ENCODE measurements around the gene FRG1. TPM values are rescaled to one million over a fixed set of nuclear protein-coding genes. Genes with fewer than 3 reads are reported as not detected.
"Not testable (repeated sequence)": the region's sequence is repeated elsewhere in the genome, so short reads cannot be mapped to it uniquely, and the experiment has no call there.

Gene FRG1
- total RNA-seq, 1 experiment from 2014 or later: 27.3 TPM

- H4K20me1 ChIP-seq (ENCODE audit: insufficient read depth, low read depth, low read length): no peaks in the 10 kb centered on the region
- peak overlapping the region; percentile 66 for H3K4me2 ChIP-seq (ENCODE audit: low read depth, low read length, poor library complexity, severe bottlenecking)
- H3K27ac ChIP-seq (ENCODE audit: low read length): peak overlapping the region; percentile 42
- no peak overlapping the region for H2AFZ ChIP-seq (ENCODE audit: low read length)
- H3K9ac ChIP-seq (ENCODE audit: low read length): peak overlapping the region; percentile 73
- no peaks in the 10 kb centered on the region for H3K9me2 ChIP-seq (replicated peaks; ENCODE audit: insufficient read depth, low read length)
- peaks cover 5% of the 10 kb centered on the region for H3K4me1 ChIP-seq (ENCODE audit: low read length)
- H3K27me3 ChIP-seq (ENCODE audit: low read length): no peaks in the 10 kb centered on the region
- no peak for DNase-seq
- H3K9me3 ChIP-seq (ENCODE audit: low read length): no peaks in the 10 kb centered on the region
- H3K79me2 ChIP-seq (ENCODE audit: low read length): peaks cover 44% of the 10 kb centered on the region
- peak overlapping the region; percentile 71 for H3K4me3 ChIP-seq (ENCODE audit: low read length)
- H3K36me3 ChIP-seq (ENCODE audit: insufficient read depth, low read length): no peaks in the 10 kb centered on the region
Measured at GRCh38 chr4:189941005-189941450, 356 bp downstream of the FRG1 start.

- H3K9me3 ChIP-seq (ENCODE audit: low read length); H2AFZ ChIP-seq (ENCODE audit: low read length); H3K27ac ChIP-seq (ENCODE audit: low read length); H3K4me1 ChIP-seq (ENCODE audit: low read length); DNase-seq; H3K36me3 ChIP-seq (ENCODE audit: insufficient read depth, low read length); H3K9ac ChIP-seq (ENCODE audit: low read length); H3K9me2 ChIP-seq (replicated peaks; ENCODE audit: insufficient read depth, low read length); H4K20me1 ChIP-seq (ENCODE audit: insufficient read depth, low read depth, low read length); H3K27me3 ChIP-seq (ENCODE audit: low read length): not testable (repeated sequence)
- Histone ChIP-seq H3K4me2 (ENCODE audit: low read depth, low read length, poor library complexity, severe bottlenecking) (peak overlapping the region; percentile 66), H3K79me2 (ENCODE audit: low read length) (peaks cover 56% of the 10 kb centered on the region), H3K4me3 (ENCODE audit: low read length) (peak overlapping the region; percentile 71)
Measured at GRCh38 chr4:189942412-189942811, 1.7 kb downstream of the FRG1 start.

GRCh38 chr4:189944077-189944476 lies 3.4 kb downstream of the FRG1 start:
- H3K36me3 ChIP-seq (ENCODE audit: insufficient read depth, low read length); H3K9me3 ChIP-seq (ENCODE audit: low read length); H3K9ac ChIP-seq (ENCODE audit: low read length); DNase-seq; H3K4me1 ChIP-seq (ENCODE audit: low read length); H3K4me2 ChIP-seq (ENCODE audit: low read depth, low read length, poor library complexity, severe bottlenecking); H4K20me1 ChIP-seq (ENCODE audit: insufficient read depth, low read depth, low read length); H3K27ac ChIP-seq (ENCODE audit: low read length); H3K4me3 ChIP-seq (ENCODE audit: low read length); H2AFZ ChIP-seq (ENCODE audit: low read length); H3K27me3 ChIP-seq (ENCODE audit: low read length); H3K9me2 ChIP-seq (replicated peaks; ENCODE audit: insufficient read depth, low read length): not testable (repeated sequence)
- H3K79me2 ChIP-seq (ENCODE audit: low read length): peaks cover 65% of the 10 kb centered on the region

GRCh38 chr4:189946906-189947305 lies 6.2 kb downstream of the FRG1 start:
- H3K79me2 ChIP-seq (ENCODE audit: low read length): peaks cover 61% of the 10 kb centered on the region
- not testable (repeated sequence) for H3K4me2 ChIP-seq (ENCODE audit: low read depth, low read length, poor library complexity, severe bottlenecking); H4K20me1 ChIP-seq (ENCODE audit: insufficient read depth, low read depth, low read length); H3K27ac ChIP-seq (ENCODE audit: low read length); H3K9me3 ChIP-seq (ENCODE audit: low read length); H3K9ac ChIP-seq (ENCODE audit: low read length); DNase-seq; H3K4me3 ChIP-seq (ENCODE audit: low read length); H3K36me3 ChIP-seq (ENCODE audit: insufficient read depth, low read length); H3K4me1 ChIP-seq (ENCODE audit: low read length); H2AFZ ChIP-seq (ENCODE audit: low read length); H3K9me2 ChIP-seq (replicated peaks; ENCODE audit: insufficient read depth, low read length); H3K27me3 ChIP-seq (ENCODE audit: low read length)

GRCh38 chr4:189948486-189948885 lies 7.8 kb downstream of the FRG1 start:
- not testable (repeated sequence) for H3K27ac ChIP-seq (ENCODE audit: low read length); H3K27me3 ChIP-seq (ENCODE audit: low read length); H4K20me1 ChIP-seq (ENCODE audit: insufficient read depth, low read depth, low read length); DNase-seq; H3K9ac ChIP-seq (ENCODE audit: low read length); H3K36me3 ChIP-seq (ENCODE audit: insufficient read depth, low read length); H3K9me2 ChIP-seq (replicated peaks; ENCODE audit: insufficient read depth, low read length); H3K4me3 ChIP-seq (ENCODE audit: low read length); H3K4me1 ChIP-seq (ENCODE audit: low read length); H3K4me2 ChIP-seq (ENCODE audit: low read depth, low read length, poor library complexity, severe bottlenecking); H2AFZ ChIP-seq (ENCODE audit: low read length); H3K9me3 ChIP-seq (ENCODE audit: low read length)
- peaks cover 45% of the 10 kb centered on the region for H3K79me2 ChIP-seq (ENCODE audit: low read length)

GRCh38 chr4:189969291-189969690 lies 28.6 kb downstream of the FRG1 start:
- H3K4me2 ChIP-seq (ENCODE audit: low read depth, low read length, poor library complexity, severe bottlenecking): not testable (repeated sequence)

GRCh38 chr4:189973646-189974045 lies 33.0 kb downstream of the FRG1 start:
- H3K9me2 ChIP-seq (replicated peaks; ENCODE audit: insufficient read depth, low read length): no peaks in the 10 kb centered on the region
- H3K27me3 ChIP-seq (ENCODE audit: low read length): no peaks in the 10 kb centered on the region
- no peak overlapping the region for H3K4me2 ChIP-seq (ENCODE audit: low read depth, low read length, poor library complexity, severe bottlenecking)
- H2AFZ ChIP-seq (ENCODE audit: low read length): no peak overlapping the region
- no peaks in the 10 kb centered on the region for H3K9me3 ChIP-seq (ENCODE audit: low read length)
- H3K4me3 ChIP-seq (ENCODE audit: low read length): no peak overlapping the region
- H3K4me1 ChIP-seq (ENCODE audit: low read length): no peaks in the 10 kb centered on the region
- no peak overlapping the region for H3K9ac ChIP-seq (ENCODE audit: low read length)
- no peak for DNase-seq
- H3K79me2 ChIP-seq (ENCODE audit: low read length): no peaks in the 10 kb centered on the region
- H4K20me1 ChIP-seq (ENCODE audit: insufficient read depth, low read depth, low read length): no peaks in the 10 kb centered on the region
- no peaks in the 10 kb centered on the region for H3K36me3 ChIP-seq (ENCODE audit: insufficient read depth, low read length)
- no peak overlapping the region for H3K27ac ChIP-seq (ENCODE audit: low read length)

More at GRCh38 chr4:189969291-189969690, 28.6 kb downstream of the FRG1 start:
- H3K27ac ChIP-seq (ENCODE audit: low read length); H3K9ac ChIP-seq (ENCODE audit: low read length); H3K4me1 ChIP-seq (ENCODE audit: low read length); H2AFZ ChIP-seq (ENCODE audit: low read length); H3K9me2 ChIP-seq (replicated peaks; ENCODE audit: insufficient read depth, low read length); H4K20me1 ChIP-seq (ENCODE audit: insufficient read depth, low read depth, low read length); H3K9me3 ChIP-seq (ENCODE audit: low read length); H3K36me3 ChIP-seq (ENCODE audit: insufficient read depth, low read length); H3K27me3 ChIP-seq (ENCODE audit: low read length); H3K79me2 ChIP-seq (ENCODE audit: low read length); DNase-seq; H3K4me3 ChIP-seq (ENCODE audit: low read length): not testable (repeated sequence)

GRCh38 chr4:189974056-189974455 lies 33.4 kb downstream of the FRG1 start:
- H3K27me3 ChIP-seq (ENCODE audit: low read length): no peaks in the 10 kb centered on the region
- H3K79me2 ChIP-seq (ENCODE audit: low read length): no peaks in the 10 kb centered on the region
- H3K9me3 ChIP-seq (ENCODE audit: low read length): no peaks in the 10 kb centered on the region
- H3K4me3 ChIP-seq (ENCODE audit: low read length): no peak overlapping the region
- H2AFZ ChIP-seq (ENCODE audit: low read length): no peak overlapping the region
- no peaks in the 10 kb centered on the region for H3K9me2 ChIP-seq (replicated peaks; ENCODE audit: insufficient read depth, low read length)
- H3K4me2 ChIP-seq (ENCODE audit: low read depth, low read length, poor library complexity, severe bottlenecking): no peak overlapping the region
- H3K36me3 ChIP-seq (ENCODE audit: insufficient read depth, low read length): no peaks in the 10 kb centered on the region
- peak; percentile 65 for DNase-seq
- no peaks in the 10 kb centered on the region for H3K4me1 ChIP-seq (ENCODE audit: low read length)
- no peak overlapping the region for H3K27ac ChIP-seq (ENCODE audit: low read length)
- no peak overlapping the region for H3K9ac ChIP-seq (ENCODE audit: low read length)
- H4K20me1 ChIP-seq (ENCODE audit: insufficient read depth, low read depth, low read length): no peaks in the 10 kb centered on the region

All from Karpas-422 (cell line).